Prostate gland (tissue), 2 donors: ENCODE results near the gene MYLK4. TPM values are rescaled to one million over a fixed set of nuclear protein-coding genes. Genes with fewer than 3 reads are reported as not detected.

Source experiments
- DNase-seq: peaks from one replicate; pipeline ENCODE4 v3.0.0-alpha.2; 2019; ENCODE audit warnings: low spot score
- H3K27ac ChIP-seq, 2 donors: fragments of 200-600 bp; sonication (generic); 2 replicates each; pipeline ENCODE4 v1.5.1; 2017 to 2019
- H3K27me3 ChIP-seq: fragments of 200-600 bp; sonication (generic); replicated peaks from 2 replicates; pipeline ENCODE4 v1.5.1; 2019; ENCODE audit not compliant: insufficient read depth
- H3K36me3 ChIP-seq, 2 donors: fragments of 200-600 bp; sonication (generic); 1 replicate in 1 of 2; 2 replicates in 1 of 2; pipeline versions ENCODE4 v1.5.1 to v1.8.1; 2017 to 2019
- H3K4me1 ChIP-seq: fragments of 200-600 bp; sonication (generic); replicated peaks from 2 replicates; pipeline ENCODE4 v1.5.1; 2019
- H3K4me3 ChIP-seq, 2 donors: fragments of 200-600 bp; sonication (generic); 2 replicates each; pipeline ENCODE4 v1.5.1; 2017 to 2019
- H3K9me3 ChIP-seq: fragments of 200-600 bp; sonication (generic); 2 replicates; pipeline ENCODE4 v1.5.1; 2017
- CTCF ChIP-seq, 4 experiments: fragments of 200-600 bp in 2 of 4; fragments of 450-650 bp in 2 of 4; sonication (generic) in 2 of 4; IDR thresholded peaks; 1 replicate in 3 of 4; 2 replicates in 1 of 4; pipeline ENCODE4 v1.5.1; 2016 to 2019; ENCODE audit warnings: antibody characterized with exemption in 4 of 4, mild to moderate bottlenecking in 2 of 4, moderate library complexity in 2 of 4
- POLR2A ChIP-seq: fragments of 450-650 bp; IDR thresholded peaks from one replicate; pipeline ENCODE4 v1.6.1; 2016; ENCODE audit warnings: antibody characterized with exemption, mild to moderate bottlenecking
- POLR2AphosphoS5 ChIP-seq: sonication (generic); formaldehyde crosslinking; IDR thresholded peaks from one replicate; pipeline ENCODE4 v1.6.1; 2017; ENCODE audit warnings: antibody characterized with exemption
- WGBS: methylation state at CpG from one replicate; pipeline ENCODE4 v1.1.5; 2018; 5-methylcytosine and 5-hydroxymethylcytosine counted together
- intact Hi-C: fragments of 100-400 bp; cut with DNase I; formaldehyde crosslinking; loops from one replicate; pipeline ENCODE4 v1.14.2; 2022
- total RNA-seq, 2 donors: library from RNA; depleted of rRNA; stranded (reverse); fragments of >200 nt; gene quantifications; one replicate each; pipeline ENCODE4 v1.1.0, GENCODE V29; 2016

The MYLK4 gene
- total RNA-seq, 2 donors from 2014 or later: 0.46 to 0.97 TPM

GRCh38 chr6:2792330-2793110 lies 41.8 kb upstream of the MYLK4 start:
- H3K4me3 ChIP-seq: no peak overlapping the region

GRCh38 chr6:2791450-2791974 lies 40.8 kb upstream of the MYLK4 start:
- no peak overlapping the region for H3K4me3 ChIP-seq
- H3K27ac ChIP-seq: no peak overlapping the region
- no peaks in the 10 kb centered on the region for H3K27me3 ChIP-seq
- DNase-seq: no peak
- no peaks in the 10 kb centered on the region for H3K9me3 ChIP-seq
- no peak for TF ChIP-seq POLR2A
- TF ChIP-seq POLR2AphosphoS5: no peak
- TF ChIP-seq CTCF (IDR thresholded peaks at IDR 0.05): no peak
- intact Hi-C loops: loop anchor here (5.0 kb wide), 1 partner anchor 141 kb away; no protein-coding TSS in a partner anchor
- no peaks in the 10 kb centered on the region for H3K36me3 ChIP-seq
- 64% methylated on average over 4 of the region's 4 CpGs for WGBS
- no peaks in the 10 kb centered on the region for H3K4me1 ChIP-seq

More at GRCh38 chr6:2792330-2793110, 41.8 kb upstream of the MYLK4 start:
- TF ChIP-seq CTCF (IDR thresholded peaks at IDR 0.05) (no peak), POLR2A (no peak), POLR2AphosphoS5 (no peak)
- Histone ChIP-seq H3K27me3 (no peaks in the 10 kb centered on the region), H3K36me3 (no peaks in the 10 kb centered on the region), H3K9me3 (no peaks in the 10 kb centered on the region), H3K27ac (no peak overlapping the region), H3K4me1 (no peaks in the 10 kb centered on the region)
- WGBS: 91% methylated on average over 17 of the region's 17 CpGs
- DNase-seq: no peak
- intact Hi-C loops: loop anchor here (2.0 to 5.0 kb wide), 2 partner anchors 48 to 140 kb away; partner anchors contain the start of gene SERPINB1

- H3K36me3 ChIP-seq: no peaks in the 10 kb centered on the region
- no peaks in the 10 kb centered on the region for H3K27me3 ChIP-seq
- H3K9me3 ChIP-seq: no peaks in the 10 kb centered on the region
- H3K27ac ChIP-seq: peak overlapping the region; percentile 43 to 51
- intact Hi-C loops: loop anchor here (5.0 kb wide), 1 partner anchor 141 kb away; no protein-coding TSS in a partner anchor
- no peak overlapping the region for H3K4me3 ChIP-seq
- H3K4me1 ChIP-seq: no peaks in the 10 kb centered on the region
- WGBS: 51% methylated on average over 11 of the region's 11 CpGs
- no peak for TF ChIP-seq POLR2A
- TF ChIP-seq POLR2AphosphoS5: peak; percentile 34
- TF ChIP-seq CTCF (IDR thresholded peaks at IDR 0.05): peak; percentile 25 to 86 (median 64)
- peak; percentile 40 for DNase-seq
These were observed 40.1 kb upstream of the MYLK4 start for GRCh38 chr6:2790588-2791449.

GRCh38 chr6:2786269-2786668 lies 35.5 kb upstream of the MYLK4 start:
- no peak overlapping the region for H3K4me3 ChIP-seq
- no peak overlapping the region for H3K27ac ChIP-seq
- no peaks in the 10 kb centered on the region for H3K4me1 ChIP-seq
- intact Hi-C loops: no loop called here
- no peak for TF ChIP-seq POLR2A
- 70% methylated on average over 4 of the region's 4 CpGs for WGBS
- no peaks in the 10 kb centered on the region for H3K36me3 ChIP-seq
- no peaks in the 10 kb centered on the region for H3K9me3 ChIP-seq
- no peaks in the 10 kb centered on the region for H3K27me3 ChIP-seq
- no peak for DNase-seq

GRCh38 chr6:2784930-2785329 lies 34.2 kb upstream of the MYLK4 start:
- intact Hi-C loops: no loop called here
- no peaks in the 10 kb centered on the region for H3K36me3 ChIP-seq
- 95% methylated on average over 7 of the region's 7 CpGs for WGBS

More at GRCh38 chr6:2784930-2785329, 34.2 kb upstream of the MYLK4 start:
- Histone ChIP-seq H3K27ac (no peak overlapping the region), H3K9me3 (no peaks in the 10 kb centered on the region), H3K27me3 (no peaks in the 10 kb centered on the region), H3K4me3 (no peak overlapping the region), H3K4me1 (no peaks in the 10 kb centered on the region)
- TF ChIP-seq POLR2A: no peak
- no peak for TF ChIP-seq CTCF (IDR thresholded peaks at IDR 0.05)
- TF ChIP-seq POLR2AphosphoS5: no peak
- no peak for DNase-seq
